ENCODE measurements around the gene METTL25B. TPM values are rescaled to one million over a fixed set of nuclear protein-coding genes. Genes with fewer than 3 reads are reported as not detected.

METTL25B gene
- total and polyA plus RNA-seq, 7 experiments from 2014 or later = 4.4 to 29.8 (median 29.0) TPM

GRCh38 chr1:156766298-156767100, 38.2 kb downstream of the METTL25B start:
- intact Hi-C loops (cut with micrococcal nuclease) = loop anchor here (1.0 to 2.0 kb wide), 16 partner anchors 15 to 908 kb away; partner anchors contain the start of genes HDGF (in 2 of the 2), ISG20L2 (in 2 of the 2), METTL25B (in 2 of the 2) and MRPL24 (in 2 of the 2)
- H3K4me3 Mint-ChIP-seq = no peak overlapping the region
- Histone ChIP-seq H3K36me3 (ENCODE audit: control insufficient read depth in 2 of 3, insufficient read depth in 3 of 3, low read length in 3 of 3) (peaks cover 0 to 14% (median 0%) of the 10 kb centered on the region in 3 experiments), H3K27me3 (ENCODE audit: control insufficient read depth in 2 of 2, insufficient read depth in 2 of 2, low read length in 2 of 2) (no peaks in the 10 kb centered on the region), H3K27ac (ENCODE audit: low read depth, low read length) (peak overlapping the region; percentile 98), H3K4me1 (ENCODE audit: control insufficient read depth in 2 of 2, insufficient read depth in 2 of 2, low read length in 2 of 2) (peaks cover 19 to 36% of the 10 kb centered on the region in 2 donors), H3K9me3 (ENCODE audit: control insufficient read depth in 2 of 3, low read length in 3 of 3) (no peaks in the 10 kb centered on the region), H3K4me3 (ENCODE audit: low read length) (peak overlapping the region; percentile 58)
- POLR2A ChIA-PET = interaction anchor here (0.6 to 5.9 kb wide), 16 partner anchors 10 to 831 kb away, joined by 3 to 74 read pairs (median 5); partner anchors contain the start of genes HDGF, ISG20L2, MEF2D and METTL25B
- ATAC-seq = no peak
- peaks cover 0 to 3% (median 0%) of the 10 kb centered on the region in 11 donors for H3K9me3 Mint-ChIP-seq
- H3K36me3 Mint-ChIP-seq = peaks cover 0 to 19% (median 18%) of the 10 kb centered on the region in 5 donors
- H3K4me1 Mint-ChIP-seq = peaks cover 30 to 39% (median 36%) of the 10 kb centered on the region in 7 donors
- peak in 1 of 9 donors; percentile 22 for DNase-seq
- CTCF ChIA-PET = interaction anchor here (1.1 to 2.7 kb wide), 4 partner anchors 14 to 41 kb away, joined by 3 to 12 read pairs (median 4); partner anchors contain the start of gene MRPL24
- peak overlapping the region in 2 of 9 donors; percentile 13 to 51 for H3K27ac Mint-ChIP-seq
- no peaks in the 10 kb centered on the region for H3K27me3 Mint-ChIP-seq

GRCh38 chr1:156767101-156767878, 39.0 kb downstream of the METTL25B start, which contains the start of gene PRCC:
Gene PRCC, plus strand, starts transcription at chr1:156767535. Its CDS starts 237 bp downstream, at chr1:156767772.
- Mint-ChIP-seq H3K27me3 (no peaks in the 10 kb centered on the region), H3K4me3 (no peak within 1 kb of the TSS)

GRCh38 chr1:156767879-156768604, 39.8 kb downstream of the METTL25B start:
- intact Hi-C loops (cut with micrococcal nuclease) = loop anchor here (1.0 to 2.0 kb wide), 16 partner anchors 17 to 909 kb away; partner anchors contain the start of genes HDGF (in 2 of the 2), ISG20L2 (in 2 of the 2), METTL25B (in 2 of the 2) and MRPL24 (in 2 of the 2)
- ChIA-PET CTCF (interaction anchor here (1.2 to 2.7 kb wide), 2 partner anchors 41 to 42 kb away, joined by 3 to 12 read pairs; no protein-coding TSS in a partner anchor), POLR2A (interaction anchor here (0.5 to 5.9 kb wide), 14 partner anchors 16 to 1058 kb away, joined by 3 to 74 read pairs (median 7); partner anchors contain the start of genes HDGF, ISG20L2, MEF2D and METTL25B)
- H3K27me3 Mint-ChIP-seq = no peaks in the 10 kb centered on the region
- no peak for ATAC-seq
- H3K4me1 Mint-ChIP-seq = peaks cover 42 to 53% (median 45%) of the 10 kb centered on the region in 7 donors
- Histone ChIP-seq H3K4me3 (ENCODE audit: low read length) (peak overlapping the region; percentile 89), H3K36me3 (ENCODE audit: control insufficient read depth in 2 of 3, insufficient read depth in 3 of 3, low read length in 3 of 3) (peaks cover 0 to 24% (median 4%) of the 10 kb centered on the region in 3 experiments), H3K4me1 (ENCODE audit: control insufficient read depth in 2 of 2, insufficient read depth in 2 of 2, low read length in 2 of 2) (peaks cover 26 to 41% of the 10 kb centered on the region in 2 donors), H3K9me3 (ENCODE audit: control insufficient read depth in 2 of 3, low read length in 3 of 3) (no peaks in the 10 kb centered on the region), H3K27me3 (ENCODE audit: control insufficient read depth in 2 of 2, insufficient read depth in 2 of 2, low read length in 2 of 2) (no peaks in the 10 kb centered on the region), H3K27ac (ENCODE audit: low read depth, low read length) (peak overlapping the region; percentile 98)
- peak overlapping the region in 2 of 9 donors; percentile 88 to 91 for H3K27ac Mint-ChIP-seq
- H3K9me3 Mint-ChIP-seq = peaks cover 0 to 3% (median 0%) of the 10 kb centered on the region in 11 donors
- no peak overlapping the region for H3K4me3 Mint-ChIP-seq
- peaks cover 5 to 28% (median 19%) of the 10 kb centered on the region in 5 donors for H3K36me3 Mint-ChIP-seq
- peak in 3 of 9 donors; percentile 33 to 66 (median 53) for DNase-seq

More at GRCh38 chr1:156767101-156767878, 39.0 kb downstream of the METTL25B start, which contains the start of gene PRCC:
- H3K27ac Mint-ChIP-seq = peak within 1 kb of the TSS in 3 of 9 donors; percentile 13 to 91 (median 88)
- H3K27me3 ChIP-seq (ENCODE audit: control insufficient read depth in 2 of 2, insufficient read depth in 2 of 2, low read length in 2 of 2) = no peaks in the 10 kb centered on the region
- H3K27ac ChIP-seq (ENCODE audit: low read depth, low read length) = peak within 1 kb of the TSS; percentile 98
- peak within 1 kb of the TSS; percentile 89 for H3K4me3 ChIP-seq (ENCODE audit: low read length)
- H3K9me3 Mint-ChIP-seq = peaks cover 0 to 3% (median 0%) of the 10 kb centered on the region in 11 donors
- H3K4me1 Mint-ChIP-seq = peaks cover 35 to 46% (median 37%) of the 10 kb centered on the region in 7 donors
- peaks cover 0 to 21% (median 18%) of the 10 kb centered on the region in 5 donors for H3K36me3 Mint-ChIP-seq
- peak; percentile 83 to 100 (median 98) for DNase-seq
- no peaks in the 10 kb centered on the region for H3K9me3 ChIP-seq (ENCODE audit: control insufficient read depth in 2 of 3, low read length in 3 of 3)
- CTCF ChIA-PET = interaction anchor here (1.1 to 2.7 kb wide), 4 partner anchors 15 to 42 kb away, joined by 3 to 12 read pairs (median 4); partner anchors contain the start of gene MRPL24
- peaks cover 0 to 18% (median under 1%) of the 10 kb centered on the region in 3 experiments for H3K36me3 ChIP-seq (ENCODE audit: control insufficient read depth in 2 of 3, insufficient read depth in 3 of 3, low read length in 3 of 3)
- POLR2A ChIA-PET = interaction anchor here (0.6 to 5.9 kb wide), 16 partner anchors 11 to 832 kb away, joined by 3 to 74 read pairs (median 5); partner anchors contain the start of genes HDGF, ISG20L2, MEF2D and METTL25B
- H3K4me1 ChIP-seq (ENCODE audit: control insufficient read depth in 2 of 2, insufficient read depth in 2 of 2, low read length in 2 of 2) = peaks cover 23 to 36% of the 10 kb centered on the region in 2 donors
- peak; percentile 94 for ATAC-seq
- intact Hi-C loops (cut with micrococcal nuclease) = loop anchor here (1.0 to 2.0 kb wide), 16 partner anchors 16 to 908 kb away; partner anchors contain the start of genes HDGF (in 2 of the 2), ISG20L2 (in 2 of the 2), METTL25B (in 2 of the 2) and MRPL24 (in 2 of the 2)

GRCh38 chr1:156768610-156769295, 40.5 kb downstream of the METTL25B start:
- peaks cover 26 to 46% of the 10 kb centered on the region in 2 donors for H3K4me1 ChIP-seq (ENCODE audit: control insufficient read depth in 2 of 2, insufficient read depth in 2 of 2, low read length in 2 of 2)
- intact Hi-C loops (cut with micrococcal nuclease) = no loop called here
- H3K4me1 Mint-ChIP-seq = peaks cover 44 to 60% (median 52%) of the 10 kb centered on the region in 7 donors

GRCh38 chr1:156772222-156772621, 44.0 kb downstream of the METTL25B start:
- ATAC-seq (no peak), DNase-seq (no peak)
- Mint-ChIP-seq H3K27ac (no peak overlapping the region), H3K36me3 (peaks cover 10 to 40% (median 21%) of the 10 kb centered on the region in 5 donors), H3K9me3 (peaks cover 0 to 1% (median 0%) of the 10 kb centered on the region in 11 donors), H3K4me1 (peaks cover 44 to 74% (median 68%) of the 10 kb centered on the region in 7 donors), H3K27me3 (no peaks in the 10 kb centered on the region), H3K4me3 (peak overlapping the region in 1 of 10 donors; percentile 38)
- Histone ChIP-seq H3K27ac (ENCODE audit: low read depth, low read length) (no peak overlapping the region), H3K27me3 (ENCODE audit: control insufficient read depth in 2 of 2, insufficient read depth in 2 of 2, low read length in 2 of 2) (no peaks in the 10 kb centered on the region), H3K9me3 (ENCODE audit: control insufficient read depth in 2 of 3, low read length in 3 of 3) (no peaks in the 10 kb centered on the region), H3K4me1 (ENCODE audit: control insufficient read depth in 2 of 2, insufficient read depth in 2 of 2, low read length in 2 of 2) (peaks cover 28 to 45% of the 10 kb centered on the region in 2 donors), H3K36me3 (ENCODE audit: control insufficient read depth in 2 of 3, insufficient read depth in 3 of 3, low read length in 3 of 3) (peaks cover 0 to 30% (median 4%) of the 10 kb centered on the region in 3 experiments), H3K4me3 (ENCODE audit: low read length) (no peak overlapping the region)
- ChIA-PET POLR2A (no interaction called here), CTCF (interaction anchor here (0.7 to 2.0 kb wide), 3 partner anchors 46 to 116 kb away, joined by 3 to 6 read pairs (median 4); no protein-coding TSS in a partner anchor)
- intact Hi-C loops (cut with micrococcal nuclease) = no loop called here

More at GRCh38 chr1:156768610-156769295, 40.5 kb downstream of the METTL25B start:
- H3K36me3 ChIP-seq (ENCODE audit: control insufficient read depth in 2 of 3, insufficient read depth in 3 of 3, low read length in 3 of 3) = peaks cover 0 to 30% (median 4%) of the 10 kb centered on the region in 3 experiments
- ChIA-PET CTCF (interaction anchor here (1.2 to 2.7 kb wide), 2 partner anchors 41 to 43 kb away, joined by 3 to 12 read pairs; no protein-coding TSS in a partner anchor), POLR2A (interaction anchor here (0.5 to 5.9 kb wide), 5 partner anchors 17 to 1059 kb away, joined by 3 to 74 read pairs (median 9); partner anchors contain the start of genes HDGF, ISG20L2, METTL25B and MRPL24)
- peaks cover 9 to 34% (median 21%) of the 10 kb centered on the region in 5 donors for H3K36me3 Mint-ChIP-seq
- ATAC-seq (no peak), DNase-seq (no peak)
- H3K27ac ChIP-seq (ENCODE audit: low read depth, low read length) = peak overlapping the region; percentile 98
- H3K27ac Mint-ChIP-seq = peak overlapping the region in 3 of 9 donors; percentile 56 to 91 (median 88)
- H3K27me3 ChIP-seq (ENCODE audit: control insufficient read depth in 2 of 2, insufficient read depth in 2 of 2, low read length in 2 of 2) = no peaks in the 10 kb centered on the region
- H3K9me3 Mint-ChIP-seq = peaks cover 0 to 3% (median 0%) of the 10 kb centered on the region in 11 donors
- no peaks in the 10 kb centered on the region for H3K27me3 Mint-ChIP-seq
- no peaks in the 10 kb centered on the region for H3K9me3 ChIP-seq (ENCODE audit: control insufficient read depth in 2 of 3, low read length in 3 of 3)
- H3K4me3 ChIP-seq (ENCODE audit: low read length) = peak overlapping the region; percentile 89
- no peak overlapping the region for H3K4me3 Mint-ChIP-seq

All from naive thymus-derived CD4-positive, alpha-beta T cell (primary cell).